ENCODE results near the gene MAP3K5.
A peak's percentile ranks its signal among the peaks of the same experiment; 100 is the strongest.
"Not testable (repeated sequence)": the region's sequence is repeated elsewhere in the genome, so short reads cannot be mapped to it uniquely, and the experiment has no call there.

Gene MAP3K5

GRCh38 chr6:136593748-136594490 lies 198.4 kb downstream of the MAP3K5 start:
- Histone ChIP-seq H3K9me3 (ENCODE audit: control insufficient read depth in 1 of 2, low read length in 2 of 2) (no peaks in the 10 kb centered on the region), H3K4me3 (ENCODE audit: low read depth in 1 of 2, low read length in 2 of 2) (no peak overlapping the region), H3K27ac (ENCODE audit: low read length) (no peak overlapping the region), H3K4me1 (ENCODE audit: control insufficient read depth in 1 of 2, insufficient read depth in 2 of 2, low read length in 2 of 2) (no peaks in the 10 kb centered on the region), H3K27me3 (ENCODE audit: low read depth, low read length) (no peaks in the 10 kb centered on the region), H3K36me3 (ENCODE audit: control insufficient read depth in 1 of 2, insufficient read depth in 2 of 2, low read length in 2 of 2) (peaks cover 28 to 33% of the 10 kb centered on the region in 2 donors)

DNA sequence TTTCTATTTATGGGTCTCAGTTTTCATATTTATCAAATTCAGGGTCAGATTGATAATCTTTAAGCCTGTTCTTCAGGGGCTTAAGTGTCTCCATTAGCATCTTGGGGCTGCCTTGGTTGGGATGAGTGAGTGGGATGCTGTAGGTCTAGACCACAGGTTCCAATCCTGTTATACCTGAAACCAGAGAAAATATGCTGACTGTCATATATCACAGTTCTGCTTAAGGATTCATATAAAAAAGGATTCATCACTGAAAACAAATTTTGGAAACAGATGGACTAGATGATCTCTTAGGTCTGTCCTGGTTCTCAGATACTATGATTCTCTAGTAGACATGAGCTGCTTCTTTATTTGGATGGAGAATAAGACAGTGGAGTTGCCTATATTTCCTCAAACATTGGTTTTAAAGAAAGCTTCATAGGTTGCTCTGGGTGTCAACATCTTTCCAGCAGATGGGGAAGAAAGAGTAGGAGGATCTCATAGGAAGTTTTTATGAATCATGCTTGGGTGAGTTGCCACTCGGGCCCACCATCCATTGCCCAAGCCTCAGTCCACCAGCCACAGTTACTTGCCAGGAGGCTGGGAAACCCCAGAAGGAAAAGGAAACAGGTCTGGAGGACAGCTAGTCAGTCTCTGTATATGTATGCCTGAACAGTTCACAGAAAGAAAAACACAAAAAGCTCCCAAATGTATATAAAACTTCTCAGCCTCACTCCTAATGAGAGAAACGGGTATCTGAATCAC lies 199.2 kb downstream of the MAP3K5 start:
- no peak overlapping the region for H3K27ac ChIP-seq (ENCODE audit: low read length)
- H3K4me1 ChIP-seq (ENCODE audit: control insufficient read depth in 1 of 2, insufficient read depth in 2 of 2, low read length in 2 of 2) = no peaks in the 10 kb centered on the region
- peaks cover 29 to 38% of the 10 kb centered on the region in 2 donors for H3K36me3 ChIP-seq (ENCODE audit: control insufficient read depth in 1 of 2, insufficient read depth in 2 of 2, low read length in 2 of 2)
- no peaks in the 10 kb centered on the region for H3K9me3 ChIP-seq (ENCODE audit: control insufficient read depth in 1 of 2, low read length in 2 of 2)
- no peaks in the 10 kb centered on the region for H3K27me3 ChIP-seq (ENCODE audit: low read depth, low read length)
- no peak overlapping the region for H3K4me3 ChIP-seq (ENCODE audit: low read depth in 1 of 2, low read length in 2 of 2)

DNA sequence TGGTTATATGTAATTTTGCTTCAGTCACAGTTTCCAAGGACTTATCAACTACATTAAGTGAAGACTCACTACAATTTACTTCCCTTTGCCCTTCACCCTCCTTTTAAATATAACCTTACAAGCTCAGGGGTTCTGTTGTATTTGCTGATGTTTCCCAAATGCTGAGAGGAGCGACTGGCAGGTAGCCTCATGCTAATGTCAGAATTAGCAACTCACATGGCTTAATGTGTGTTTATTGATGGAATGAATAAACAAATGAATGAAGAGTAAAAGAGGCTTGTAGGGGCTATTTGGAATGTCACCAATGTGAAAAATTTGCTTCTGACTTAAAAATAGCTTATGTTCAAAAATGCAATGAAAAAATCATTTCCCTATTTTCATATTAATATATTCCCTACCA lies 200.7 kb downstream of the MAP3K5 start:
- Histone ChIP-seq H3K36me3 (ENCODE audit: control insufficient read depth in 1 of 2, insufficient read depth in 2 of 2, low read length in 2 of 2) (peaks cover 32 to 43% of the 10 kb centered on the region in 2 donors), H3K27ac (ENCODE audit: low read length) (no peak overlapping the region), H3K4me3 (ENCODE audit: low read depth in 1 of 2, low read length in 2 of 2) (no peak overlapping the region)

DNA sequence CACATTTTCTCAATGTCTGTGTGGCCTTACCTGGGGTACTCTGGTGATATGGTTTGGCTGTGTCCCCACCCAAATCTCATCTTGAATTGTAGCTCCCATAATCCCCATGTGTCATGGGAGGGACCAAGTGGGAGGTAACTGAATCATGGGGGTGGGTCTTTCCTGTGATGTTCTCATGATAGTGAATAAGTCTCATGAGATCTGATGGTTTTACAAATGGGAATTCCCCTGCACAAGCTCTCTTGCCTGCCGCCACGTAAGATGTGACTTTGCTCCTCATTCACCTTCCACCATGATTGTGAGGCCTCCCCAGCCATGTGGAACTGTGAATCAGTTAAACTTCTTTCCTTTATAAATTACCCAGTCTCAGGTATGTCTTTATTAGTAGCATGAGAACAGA lies 201.4 kb downstream of the MAP3K5 start:
- H3K27me3 ChIP-seq (ENCODE audit: low read depth, low read length); H3K9me3 ChIP-seq (ENCODE audit: control insufficient read depth in 1 of 2, low read length in 2 of 2); H3K27ac ChIP-seq (ENCODE audit: low read length); H3K4me1 ChIP-seq (ENCODE audit: control insufficient read depth in 1 of 2, insufficient read depth in 2 of 2, low read length in 2 of 2); H3K4me3 ChIP-seq (ENCODE audit: low read depth in 1 of 2, low read length in 2 of 2): not testable (repeated sequence)
- H3K36me3 ChIP-seq (ENCODE audit: control insufficient read depth in 1 of 2, insufficient read depth in 2 of 2, low read length in 2 of 2) = peaks cover 32 to 46% of the 10 kb centered on the region in 2 donors

More for the DNA sequence above, 200.7 kb downstream of the MAP3K5 start:
- H3K4me1 ChIP-seq (ENCODE audit: control insufficient read depth in 1 of 2, insufficient read depth in 2 of 2, low read length in 2 of 2) = no peaks in the 10 kb centered on the region
- H3K9me3 ChIP-seq (ENCODE audit: control insufficient read depth in 1 of 2, low read length in 2 of 2) = no peaks in the 10 kb centered on the region
- no peaks in the 10 kb centered on the region for H3K27me3 ChIP-seq (ENCODE audit: low read depth, low read length)

GRCh38 chr6:136587527-136587926 lies 204.8 kb downstream of the MAP3K5 start:
- Histone ChIP-seq H3K4me3 (ENCODE audit: low read depth in 1 of 2, low read length in 2 of 2) (no peak overlapping the region), H3K9me3 (ENCODE audit: control insufficient read depth in 1 of 2, low read length in 2 of 2) (no peaks in the 10 kb centered on the region), H3K4me1 (ENCODE audit: control insufficient read depth in 1 of 2, insufficient read depth in 2 of 2, low read length in 2 of 2) (peaks cover 3% of the 10 kb centered on the region in 2 donors), H3K27ac (ENCODE audit: low read length) (no peak overlapping the region), H3K27me3 (ENCODE audit: low read depth, low read length) (no peaks in the 10 kb centered on the region), H3K36me3 (ENCODE audit: control insufficient read depth in 1 of 2, insufficient read depth in 2 of 2, low read length in 2 of 2) (peaks cover 30 to 48% of the 10 kb centered on the region in 2 donors)

- Histone ChIP-seq H3K27ac (ENCODE audit: low read length) (no peak overlapping the region), H3K4me3 (ENCODE audit: low read depth in 1 of 2, low read length in 2 of 2) (no peak overlapping the region), H3K27me3 (ENCODE audit: low read depth, low read length) (no peaks in the 10 kb centered on the region), H3K4me1 (ENCODE audit: control insufficient read depth in 1 of 2, insufficient read depth in 2 of 2, low read length in 2 of 2) (peaks cover 3% of the 10 kb centered on the region in 2 donors), H3K9me3 (ENCODE audit: control insufficient read depth in 1 of 2, low read length in 2 of 2) (no peaks in the 10 kb centered on the region), H3K36me3 (ENCODE audit: control insufficient read depth in 1 of 2, insufficient read depth in 2 of 2, low read length in 2 of 2) (peaks cover 18 to 42% of the 10 kb centered on the region in 2 donors)
These were observed 206.0 kb downstream of the MAP3K5 start for GRCh38 chr6:136586295-136586694.

GRCh38 chr6:136585523-136585922 lies 206.8 kb downstream of the MAP3K5 start:
- not testable (repeated sequence) for H3K4me1 ChIP-seq (ENCODE audit: control insufficient read depth in 1 of 2, insufficient read depth in 2 of 2, low read length in 2 of 2); H3K4me3 ChIP-seq (ENCODE audit: low read depth in 1 of 2, low read length in 2 of 2); H3K27ac ChIP-seq (ENCODE audit: low read length); H3K9me3 ChIP-seq (ENCODE audit: control insufficient read depth in 1 of 2, low read length in 2 of 2); H3K27me3 ChIP-seq (ENCODE audit: low read depth, low read length)
- peaks cover 17 to 35% of the 10 kb centered on the region in 2 donors for H3K36me3 ChIP-seq (ENCODE audit: control insufficient read depth in 1 of 2, insufficient read depth in 2 of 2, low read length in 2 of 2)

- H3K9me3 ChIP-seq (ENCODE audit: control insufficient read depth in 1 of 2, low read length in 2 of 2); H3K4me3 ChIP-seq (ENCODE audit: low read depth in 1 of 2, low read length in 2 of 2); H3K27me3 ChIP-seq (ENCODE audit: low read depth, low read length); H3K4me1 ChIP-seq (ENCODE audit: control insufficient read depth in 1 of 2, insufficient read depth in 2 of 2, low read length in 2 of 2); H3K27ac ChIP-seq (ENCODE audit: low read length): not testable (repeated sequence)
- peaks cover 15 to 38% of the 10 kb centered on the region in 2 donors for H3K36me3 ChIP-seq (ENCODE audit: control insufficient read depth in 1 of 2, insufficient read depth in 2 of 2, low read length in 2 of 2)
These were observed 208.0 kb downstream of the MAP3K5 start for GRCh38 chr6:136584290-136584689.

GRCh38 chr6:136582711-136583471 lies 209.4 kb downstream of the MAP3K5 start:
- Histone ChIP-seq H3K4me3 (ENCODE audit: low read depth in 1 of 2, low read length in 2 of 2) (no peak overlapping the region), H3K27ac (ENCODE audit: low read length) (peak overlapping the region; percentile 47), H3K9me3 (ENCODE audit: control insufficient read depth in 1 of 2, low read length in 2 of 2) (no peaks in the 10 kb centered on the region), H3K36me3 (ENCODE audit: control insufficient read depth in 1 of 2, insufficient read depth in 2 of 2, low read length in 2 of 2) (peaks cover 19 to 37% of the 10 kb centered on the region in 2 donors), H3K4me1 (ENCODE audit: control insufficient read depth in 1 of 2, insufficient read depth in 2 of 2, low read length in 2 of 2) (peaks cover 3% of the 10 kb centered on the region in 2 donors), H3K27me3 (ENCODE audit: low read depth, low read length) (no peaks in the 10 kb centered on the region)

DNA sequence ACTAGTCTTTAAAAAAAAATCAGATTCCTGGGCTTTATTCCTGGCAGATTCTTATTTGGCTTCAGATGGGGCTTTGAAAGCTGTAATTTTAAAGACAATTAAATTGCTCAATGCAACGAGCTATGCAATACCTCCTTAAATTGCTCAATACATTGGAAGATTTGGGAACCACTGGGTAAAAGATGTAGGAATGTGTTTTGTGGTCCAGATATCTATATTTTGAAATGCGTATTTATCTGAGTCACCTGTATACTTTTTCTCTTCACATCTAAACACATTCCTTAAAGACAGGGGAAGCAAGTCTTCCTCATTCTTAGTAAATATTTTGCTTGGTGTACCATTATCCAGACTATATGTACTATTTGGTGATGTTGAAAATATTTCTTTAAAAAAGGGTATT lies 212.5 kb downstream of the MAP3K5 start:
- Histone ChIP-seq H3K27me3 (ENCODE audit: low read depth, low read length) (no peaks in the 10 kb centered on the region), H3K9me3 (ENCODE audit: control insufficient read depth in 1 of 2, low read length in 2 of 2) (no peaks in the 10 kb centered on the region), H3K36me3 (ENCODE audit: control insufficient read depth in 1 of 2, insufficient read depth in 2 of 2, low read length in 2 of 2) (peaks cover 16 to 34% of the 10 kb centered on the region in 2 donors), H3K4me3 (ENCODE audit: low read depth in 1 of 2, low read length in 2 of 2) (no peak overlapping the region), H3K4me1 (ENCODE audit: control insufficient read depth in 1 of 2, insufficient read depth in 2 of 2, low read length in 2 of 2) (peaks cover 3% of the 10 kb centered on the region in 2 donors), H3K27ac (ENCODE audit: low read length) (no peak overlapping the region)

DNA sequence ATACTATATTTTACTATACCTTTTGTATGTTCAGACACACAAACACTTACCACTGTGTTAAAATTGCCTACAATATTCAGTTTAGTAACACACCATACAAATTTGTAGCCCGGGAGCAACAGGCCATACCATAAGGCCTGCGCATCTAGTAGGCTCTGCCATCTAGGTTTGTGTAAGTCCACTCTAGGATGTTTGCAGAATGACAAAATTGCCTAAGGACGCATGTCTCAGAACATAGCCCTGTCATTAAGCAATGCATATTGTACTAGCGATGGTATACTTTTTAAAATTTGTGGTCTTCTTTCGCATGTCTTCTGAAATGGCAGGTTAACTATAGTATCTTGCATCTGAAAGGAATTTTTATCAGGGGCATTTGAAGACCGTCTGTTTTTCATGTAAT lies 215.5 kb downstream of the MAP3K5 start:
- Histone ChIP-seq H3K27me3 (ENCODE audit: low read depth, low read length) (no peaks in the 10 kb centered on the region), H3K4me1 (ENCODE audit: control insufficient read depth in 1 of 2, insufficient read depth in 2 of 2, low read length in 2 of 2) (no peaks in the 10 kb centered on the region), H3K4me3 (ENCODE audit: low read depth in 1 of 2, low read length in 2 of 2) (no peak overlapping the region), H3K27ac (ENCODE audit: low read length) (no peak overlapping the region), H3K9me3 (ENCODE audit: control insufficient read depth in 1 of 2, low read length in 2 of 2) (no peaks in the 10 kb centered on the region), H3K36me3 (ENCODE audit: control insufficient read depth in 1 of 2, insufficient read depth in 2 of 2, low read length in 2 of 2) (peaks cover 16 to 21% of the 10 kb centered on the region in 2 donors)

All from muscle layer of duodenum (tissue), 2 donors.